Tongue (tissue), 2 donors: ENCODE results near the gene UFC1. TPM values are rescaled to one million over a fixed set of nuclear protein-coding genes. Genes with fewer than 3 reads are reported as not detected.
A peak's percentile ranks its signal among the peaks of the same experiment; 100 is the strongest.

Experiments
- DNase-seq: peaks from one replicate; pipeline ENCODE4 v3.0.0-alpha.2; 2015
- total RNA-seq: library from RNA; depleted of rRNA; stranded (reverse); fragments of >200 nt; gene quantifications from one replicate; pipeline ENCODE4 v1.2.3, GENCODE V29; 2014

The UFC1 gene
- total RNA-seq, 1 donor from 2014 or later, result 109 TPM

DNA sequence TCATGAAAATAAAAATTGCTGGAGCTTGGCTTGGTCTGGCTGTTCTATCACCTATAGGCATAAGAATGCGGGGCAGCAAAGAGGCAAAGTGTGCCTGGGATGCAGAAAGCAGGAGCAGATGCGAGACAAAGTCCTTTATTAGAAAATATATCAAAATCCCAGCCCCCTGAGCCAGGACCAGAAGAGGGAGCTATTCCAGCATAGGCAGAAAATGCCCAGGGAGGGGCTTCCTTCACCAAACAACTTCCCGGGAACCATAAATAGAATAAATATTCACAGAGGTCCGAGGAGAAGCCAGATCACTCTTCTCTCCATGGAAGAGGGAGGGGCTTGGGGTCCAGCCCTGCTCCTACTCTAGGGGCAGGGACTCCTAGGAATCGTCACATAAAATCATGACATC lies 17.4 kb downstream of the UFC1 start:
- DNase-seq, result no peak

DNA sequence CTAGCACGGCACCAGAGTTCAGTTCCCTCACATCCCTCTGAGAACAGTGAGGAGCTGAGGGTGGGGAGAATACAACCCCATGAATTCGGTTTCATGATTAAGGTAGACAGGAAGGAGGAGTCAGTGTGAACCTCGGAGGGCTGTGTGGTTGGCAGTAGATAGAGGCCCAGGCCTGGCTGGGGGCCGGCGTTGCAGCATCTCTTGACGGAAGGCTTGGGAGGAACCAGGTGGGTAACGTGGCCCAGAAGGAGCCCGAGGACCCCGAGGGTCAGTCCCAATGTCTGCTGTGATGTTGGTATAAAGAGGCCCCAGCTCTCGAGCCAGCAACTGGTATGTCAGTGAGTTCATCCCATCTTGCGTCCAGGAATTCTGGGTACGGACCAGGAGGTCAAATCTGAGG lies 17.9 kb downstream of the UFC1 start:
- DNase-seq, result no peak

DNA sequence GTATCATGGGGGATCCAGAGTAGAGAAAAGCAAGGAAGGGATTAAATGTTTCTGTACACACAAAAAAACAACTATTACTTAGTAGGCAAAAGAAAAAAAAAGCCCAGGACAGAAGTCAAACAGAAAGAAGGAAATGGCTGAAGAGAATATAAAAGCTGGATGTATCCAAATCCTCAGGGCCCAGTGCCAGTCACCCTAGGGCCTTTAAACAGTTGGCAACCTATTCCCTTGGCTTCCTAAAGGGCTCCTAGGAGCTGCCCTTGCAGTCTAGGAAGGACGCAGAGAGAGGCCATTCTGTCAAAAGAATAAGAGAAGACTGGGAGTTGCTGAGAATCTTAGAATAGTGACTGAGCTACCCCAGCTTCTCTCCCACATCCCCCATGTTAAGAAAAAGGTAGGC lies 18.6 kb downstream of the UFC1 start:
- DNase-seq, result no peak

DNA sequence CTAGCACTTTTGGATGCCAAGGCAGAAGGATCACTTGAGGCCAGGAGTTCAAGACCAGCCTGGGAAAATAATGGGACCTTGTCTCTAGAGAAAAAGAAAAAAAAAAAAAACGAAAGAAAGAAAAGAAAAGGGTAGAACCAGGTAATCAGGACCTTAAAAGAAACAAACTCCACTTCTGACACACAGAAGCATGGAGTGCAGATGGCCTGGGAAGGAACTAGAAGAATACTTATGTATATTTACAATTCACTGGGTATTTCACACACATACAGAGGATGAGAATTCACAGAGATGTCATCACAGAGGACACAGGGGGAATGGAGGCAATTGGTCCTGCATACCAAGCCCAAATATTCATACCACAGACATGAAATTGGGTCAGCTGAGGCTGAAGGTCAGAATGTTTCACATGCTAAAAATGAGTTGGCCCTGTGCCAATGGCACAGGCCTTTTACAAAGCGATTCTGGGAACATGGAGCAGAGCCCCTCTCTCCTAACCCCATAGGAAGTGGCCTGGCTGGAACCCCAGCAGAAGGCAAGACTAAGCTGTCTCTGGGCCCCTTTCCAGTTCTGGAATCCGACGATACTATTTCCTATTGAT lies 19.1 kb downstream of the UFC1 start:
- peak; percentile 41 for DNase-seq

DNA sequence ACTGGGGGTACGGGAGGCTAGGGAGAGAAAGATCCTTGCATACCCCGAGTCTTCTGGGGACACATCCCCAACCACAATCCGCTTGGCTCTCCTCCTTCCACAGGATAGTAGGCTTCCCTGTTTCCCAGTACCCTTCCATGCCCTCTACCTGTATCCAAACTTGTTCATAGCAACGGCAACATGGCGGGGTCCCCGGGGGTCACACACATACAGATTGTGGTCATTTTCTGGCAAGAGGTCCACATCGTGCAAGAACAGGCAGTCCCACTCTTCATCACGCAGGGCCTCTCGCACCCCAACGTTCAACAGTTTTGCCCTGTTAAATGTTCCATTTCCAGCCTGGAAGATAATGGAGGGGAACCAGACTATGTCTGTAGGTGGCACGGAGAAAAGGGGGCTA lies 19.9 kb downstream of the UFC1 start:
- no peak for DNase-seq

DNA sequence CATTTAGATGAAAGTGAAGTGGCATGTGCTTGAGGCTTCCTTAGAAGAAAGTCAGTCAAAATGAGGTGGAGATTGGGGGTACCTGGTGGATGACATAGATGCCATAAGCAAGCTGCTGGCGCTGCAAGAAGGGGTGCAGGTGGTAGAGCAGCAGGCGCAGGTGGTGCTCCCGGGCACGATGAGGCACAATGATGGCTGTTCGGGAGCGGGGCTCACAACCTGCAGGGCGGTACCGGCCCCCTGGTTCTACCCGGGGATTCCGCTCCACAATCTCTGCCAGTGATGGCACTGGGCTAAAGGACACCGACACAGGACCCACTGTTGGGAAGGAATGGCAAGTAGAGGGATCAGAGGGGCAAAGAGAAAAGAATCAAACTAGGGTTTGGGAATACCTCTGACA lies 21.1 kb downstream of the UFC1 start:
- no peak for DNase-seq

DNA sequence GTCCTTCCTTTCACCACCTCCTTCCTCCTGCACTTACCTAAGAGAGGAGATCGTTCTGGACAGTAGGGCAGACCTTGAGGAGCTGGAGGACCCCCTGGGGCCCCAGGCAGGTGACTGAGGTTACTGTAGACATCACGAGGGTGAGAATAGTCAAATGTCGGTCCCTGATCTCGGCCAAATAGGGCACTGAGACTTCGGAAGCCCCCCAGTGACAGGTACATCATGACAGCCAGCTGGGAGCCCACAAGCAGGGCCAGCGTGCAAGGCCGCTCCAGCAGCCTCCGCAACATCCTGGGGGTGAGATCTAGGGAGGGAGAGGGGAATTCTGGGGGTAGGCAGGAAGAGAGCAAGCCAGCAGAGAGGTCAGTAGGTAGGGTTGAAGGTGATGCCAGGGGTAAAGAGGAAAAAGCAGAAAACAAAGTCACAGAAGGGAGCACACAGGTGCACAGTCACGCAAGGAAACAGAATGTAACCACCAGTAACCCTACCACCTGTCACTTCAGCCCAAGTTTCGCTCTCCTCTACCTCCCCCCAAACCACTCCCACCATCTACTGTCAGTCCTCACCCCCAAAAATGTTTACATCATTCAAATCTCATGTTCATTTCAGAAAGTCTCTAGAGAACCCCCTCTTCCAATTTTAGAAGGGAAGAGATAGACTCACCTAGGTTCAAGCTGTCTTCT lies 22.1 kb downstream of the UFC1 start:
- no peak for DNase-seq

DNA sequence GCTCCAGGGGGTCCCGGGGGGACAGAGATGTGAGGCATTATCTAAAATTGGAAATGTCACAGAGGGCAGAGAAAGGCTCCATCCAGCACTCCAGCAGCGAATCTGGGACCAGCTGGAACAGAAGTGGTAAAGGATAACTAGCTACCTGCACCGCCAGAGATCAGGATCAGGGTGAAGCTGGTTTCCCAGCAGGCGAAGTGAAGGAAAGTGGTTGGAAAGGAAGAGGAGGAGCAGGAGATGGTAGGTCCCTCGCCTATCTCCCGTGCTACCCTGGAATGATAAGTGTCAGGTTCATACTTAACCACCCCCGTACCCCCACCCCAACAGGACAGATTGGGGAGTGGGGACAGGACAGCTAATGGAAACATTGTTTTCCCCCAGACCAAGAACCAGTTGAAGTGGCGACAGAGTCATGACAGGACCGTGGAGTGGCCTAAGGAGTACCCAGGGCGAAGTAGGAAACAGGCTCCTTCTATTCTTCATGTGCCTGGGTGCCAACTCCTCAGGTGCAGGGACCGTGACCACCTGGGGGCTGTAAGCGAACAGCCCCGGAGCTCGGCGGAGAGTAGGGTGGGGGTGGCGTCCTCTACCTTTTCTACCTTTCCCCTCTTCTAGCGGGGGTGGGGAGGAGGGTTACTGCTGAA lies 22.8 kb downstream of the UFC1 start:
- no peak for DNase-seq

DNA sequence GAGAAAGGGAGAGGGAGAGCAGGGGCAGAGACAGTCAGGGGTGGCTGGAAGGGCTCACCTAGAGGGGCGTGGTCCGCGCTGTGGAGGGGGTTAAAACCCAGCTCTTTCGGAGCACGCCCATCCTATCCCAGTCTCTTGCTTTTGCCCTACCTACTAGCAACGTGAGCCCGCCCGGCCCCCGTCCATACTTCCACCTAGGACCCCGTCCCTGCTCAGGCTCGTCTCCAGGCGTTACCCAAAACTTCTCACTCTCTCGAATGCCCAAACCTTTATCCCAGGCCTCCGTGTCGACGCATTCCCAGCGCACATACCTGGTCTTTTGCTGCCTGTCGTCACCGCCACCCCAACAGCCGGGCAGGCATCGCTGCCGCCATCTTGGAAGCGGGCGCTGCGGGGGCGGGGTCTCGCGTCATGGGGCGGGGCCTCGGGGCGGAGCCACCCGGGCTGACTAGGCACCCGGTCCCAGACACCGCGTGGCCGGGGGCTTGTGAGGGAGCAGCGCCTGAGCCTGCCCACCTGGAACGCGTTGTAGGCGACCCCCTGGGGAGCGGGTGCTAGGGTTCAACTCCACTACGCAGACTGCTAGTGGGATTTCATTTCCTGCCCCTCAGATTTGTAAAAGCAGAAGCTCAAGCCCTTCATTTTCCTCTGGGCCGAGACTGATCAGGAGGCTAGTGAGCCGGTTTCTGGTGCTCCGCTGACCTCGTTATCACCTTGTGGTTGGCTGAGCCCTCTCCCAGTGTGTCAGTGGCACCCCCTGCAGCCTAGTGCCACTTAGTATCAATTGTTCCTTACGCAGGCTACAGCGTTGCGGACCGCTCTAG lies 23.5 kb downstream of the UFC1 start, which contains the start of gene B4GALT3:
Gene B4GALT3 (minus strand): TSS at position 396 of the 824 bp plus-strand sequence. CDS start 1,447 bp downstream, outside the sequence.
- DNase-seq, result peak; percentile 94

DNA sequence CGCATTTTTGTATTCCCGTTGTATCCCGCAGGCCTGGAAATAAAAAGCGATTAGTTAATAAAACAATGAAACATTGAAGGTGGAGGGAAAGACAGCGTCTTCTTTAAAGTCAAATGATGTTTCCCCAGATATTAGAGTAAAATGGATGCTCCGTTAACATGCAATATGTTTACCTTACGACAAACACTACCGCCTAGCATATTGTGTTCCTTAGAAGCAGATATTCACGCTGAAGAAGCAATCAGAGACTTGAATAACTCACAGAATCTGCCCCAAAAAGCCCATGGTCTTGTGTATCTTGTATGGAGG lies 24.1 kb downstream of the UFC1 start:
- DNase-seq, result no peak

DNA sequence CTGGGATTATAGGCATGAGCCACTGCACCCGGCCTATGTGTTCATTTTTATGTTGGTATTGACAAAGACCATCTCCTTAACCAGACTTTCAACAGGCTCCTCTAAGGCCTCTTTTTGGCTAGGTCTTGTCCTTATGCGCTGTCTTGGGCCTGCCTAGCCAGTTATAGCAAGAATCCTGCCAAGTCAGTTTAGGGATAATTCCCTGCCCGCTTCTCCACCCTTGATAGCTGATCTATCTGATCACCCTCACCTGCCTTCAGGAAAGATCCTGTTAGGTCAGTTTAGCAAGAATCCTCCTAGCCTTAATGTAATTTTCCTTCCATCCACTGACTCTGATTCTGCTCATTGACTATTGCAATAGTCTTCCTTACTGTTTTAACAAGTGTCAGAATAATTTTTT lies 25.9 kb downstream of the UFC1 start:
- no peak for DNase-seq

DNA sequence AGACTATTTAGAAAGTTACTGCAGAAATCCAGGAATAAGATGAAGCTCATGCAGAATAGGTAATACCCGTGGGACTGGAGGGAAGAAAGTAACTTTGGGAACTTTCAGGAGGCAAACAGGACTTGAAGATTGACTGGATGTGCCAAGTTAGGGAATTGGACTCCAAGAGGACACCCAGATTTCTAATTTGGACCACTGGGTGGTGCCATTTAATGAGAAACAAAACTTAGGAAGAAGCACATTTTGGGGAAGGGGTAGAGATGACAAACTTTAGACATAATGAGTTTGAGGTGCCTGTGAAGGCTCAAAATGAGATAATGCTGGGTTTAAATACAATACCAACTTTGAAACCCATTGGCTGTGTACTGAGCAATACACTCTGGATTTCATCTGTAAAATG lies 26.9 kb downstream of the UFC1 start:
- no peak for DNase-seq

DNA sequence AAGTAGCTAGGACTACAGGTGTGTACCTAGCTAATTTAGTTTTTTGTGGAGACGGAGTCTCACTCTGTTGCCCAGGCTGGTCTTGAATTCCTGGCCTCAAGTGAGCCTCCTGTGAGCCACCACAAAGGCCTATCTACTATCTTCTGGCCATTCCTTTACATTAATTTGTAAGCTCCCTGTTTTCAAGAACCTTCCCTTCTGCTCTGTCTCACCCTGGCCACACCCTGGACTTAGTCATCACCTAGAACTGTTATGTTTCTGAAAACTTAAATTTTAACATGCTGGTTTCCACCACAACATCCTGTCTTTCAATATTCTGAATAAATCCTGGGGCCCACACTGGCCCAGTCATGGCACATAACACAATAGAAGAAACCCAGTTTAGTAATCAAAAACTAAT lies 28.4 kb downstream of the UFC1 start:
- no peak for DNase-seq

DNA sequence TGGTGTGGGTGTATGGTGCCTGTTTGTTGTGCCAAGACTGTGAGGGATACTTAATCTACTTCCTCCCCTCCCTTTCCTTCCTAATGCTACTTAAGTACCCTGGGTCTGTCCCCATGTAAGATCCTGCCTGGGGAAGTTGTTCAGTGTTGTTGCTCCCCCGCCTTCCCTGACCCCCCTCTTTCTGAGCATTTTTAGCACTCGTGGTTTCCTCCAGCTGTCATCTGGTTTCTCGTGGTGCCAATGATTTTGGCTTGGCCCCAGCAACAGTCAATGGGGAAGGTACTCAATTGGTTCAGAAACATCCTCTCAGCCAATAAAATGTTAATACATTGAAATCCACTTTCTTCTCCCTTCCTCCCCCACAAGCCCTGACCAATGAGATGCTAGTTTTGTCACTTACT lies 31.5 kb downstream of the UFC1 start:
- DNase-seq, result peak; percentile 90

DNA sequence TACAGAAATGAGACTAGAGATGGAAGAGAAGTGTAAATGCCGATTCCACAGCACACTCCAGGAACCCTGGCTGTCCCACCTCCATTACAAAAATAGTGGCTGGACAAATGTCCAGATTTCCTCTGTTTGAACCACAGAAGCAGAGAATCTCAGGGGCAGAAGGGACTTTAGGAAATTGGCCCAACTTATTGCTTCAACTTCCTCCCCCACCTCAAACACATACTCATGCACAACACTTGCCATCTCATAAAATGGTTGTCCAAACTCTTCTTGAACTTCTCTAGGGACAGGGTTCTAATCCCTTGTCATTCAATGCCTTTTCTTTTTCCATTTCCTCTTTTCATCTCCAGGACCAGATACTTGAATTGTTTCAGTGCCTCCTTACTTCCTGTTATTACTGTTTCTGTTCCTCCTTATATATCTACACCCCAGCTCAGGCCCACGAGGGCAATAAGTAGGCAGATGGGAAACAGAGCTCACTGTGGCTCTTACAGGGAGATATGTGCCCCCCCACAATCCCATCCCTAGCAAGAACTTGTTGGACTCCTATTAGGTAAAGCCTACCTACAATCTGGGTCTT lies 32.0 kb downstream of the UFC1 start:
- DNase-seq, result no peak

DNA sequence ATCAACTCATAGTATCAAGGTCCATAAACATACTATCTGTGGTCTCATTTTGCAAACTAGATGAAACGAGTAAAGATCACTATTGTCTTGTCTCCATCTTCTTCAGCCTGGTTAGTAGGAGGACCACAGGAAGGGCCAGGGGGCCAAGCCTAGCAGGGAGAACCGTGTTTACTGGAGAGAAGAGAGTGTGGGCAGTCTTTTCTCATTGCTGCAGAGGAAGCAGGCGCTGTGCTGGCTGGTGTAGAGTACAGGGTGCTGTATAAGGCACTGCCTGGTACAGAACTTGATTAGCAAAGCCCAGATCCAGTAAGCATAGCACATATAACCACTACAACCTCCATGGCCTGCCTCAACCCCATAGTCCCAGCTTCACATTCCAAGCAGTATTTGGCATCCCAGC lies 33.5 kb downstream of the UFC1 start:
- no peak for DNase-seq

DNA sequence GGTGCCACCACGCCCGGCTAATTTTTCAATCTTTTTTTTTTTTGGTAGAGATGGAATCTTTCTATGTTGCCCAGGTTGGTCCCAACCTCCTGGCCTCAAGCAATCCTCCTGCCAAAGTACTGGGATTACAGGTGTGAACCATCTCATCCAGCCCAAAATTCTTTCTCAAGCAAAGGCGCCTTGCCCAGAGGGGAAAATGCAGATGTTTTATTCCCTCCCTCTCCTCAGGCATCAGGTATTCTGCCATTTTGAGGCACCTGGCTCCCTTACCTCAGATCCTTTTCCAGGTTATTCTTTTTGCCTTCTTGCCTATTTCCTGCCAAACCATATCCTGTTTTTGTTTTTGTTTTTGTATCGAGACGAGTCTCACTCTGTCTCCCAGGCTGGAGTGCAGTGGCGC lies 34.6 kb downstream of the UFC1 start:
- no peak for DNase-seq

DNA sequence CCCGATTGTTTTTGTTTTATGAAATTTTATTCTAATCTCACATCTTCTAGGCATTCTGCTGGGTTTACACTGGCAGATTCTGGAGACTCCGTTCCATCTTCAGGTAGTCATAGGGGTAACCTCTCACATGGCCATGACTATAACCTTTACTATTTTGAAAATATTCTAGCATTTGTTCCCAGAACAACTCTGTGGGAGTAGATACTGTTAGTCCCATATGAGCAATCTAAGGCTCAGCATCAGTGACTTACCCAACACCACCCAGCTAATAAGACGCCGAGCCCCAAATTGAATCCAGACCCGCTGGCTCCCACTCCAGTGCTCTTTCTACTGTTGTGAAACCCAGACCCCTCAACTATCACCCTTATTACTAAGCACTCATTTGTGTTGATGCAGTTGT lies 35.3 kb downstream of the UFC1 start:
- DNase-seq, result no peak

DNA sequence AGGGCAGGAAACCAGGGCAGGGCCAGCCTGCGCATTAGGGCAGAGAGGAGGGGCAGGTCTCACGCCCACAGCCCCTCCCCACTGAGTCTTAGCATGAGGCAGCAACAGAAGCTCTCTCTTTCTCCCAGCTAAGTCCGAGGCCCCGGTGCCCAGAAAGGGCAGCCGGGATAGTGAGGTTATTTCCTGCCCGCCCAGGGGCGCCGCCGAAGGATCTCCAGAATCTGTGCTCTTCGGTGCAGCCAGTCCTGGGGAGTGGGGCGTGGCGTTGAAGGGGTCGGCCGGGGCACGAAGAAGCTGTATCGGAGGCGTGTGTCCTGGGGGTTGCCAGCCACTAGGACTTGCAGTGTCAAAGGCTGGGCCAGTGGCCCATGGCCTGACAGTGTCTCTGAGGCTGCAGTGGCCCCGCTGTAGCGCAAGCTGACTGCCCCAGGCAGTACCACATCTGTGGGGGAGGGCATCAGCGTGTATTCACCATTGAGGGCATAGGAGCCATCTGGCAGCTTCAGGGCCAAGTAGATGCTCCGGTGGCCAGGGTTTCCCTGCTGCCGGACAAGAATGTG lies 37.3 kb downstream of the UFC1 start:
- no peak for DNase-seq

DNA sequence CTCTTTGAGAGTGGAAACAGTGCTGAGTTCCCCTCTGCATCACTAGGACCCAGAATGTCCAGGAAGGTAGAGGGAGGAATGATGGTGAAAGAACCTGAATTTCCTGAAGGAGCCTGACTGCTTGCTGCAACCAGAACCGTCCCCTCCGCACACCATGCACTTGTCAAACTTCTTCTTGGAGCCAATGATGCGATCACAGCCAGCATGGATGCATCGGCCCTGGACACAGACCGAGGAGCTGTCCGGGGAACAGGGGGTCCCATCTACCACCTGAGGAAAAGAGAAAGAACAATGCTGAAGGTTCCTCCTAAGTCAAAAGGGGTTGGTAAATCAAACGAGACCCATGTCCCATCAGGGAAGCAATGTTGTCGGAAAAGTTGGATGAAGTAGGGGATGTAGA lies 38.2 kb downstream of the UFC1 start:
- no peak for DNase-seq

DNA sequence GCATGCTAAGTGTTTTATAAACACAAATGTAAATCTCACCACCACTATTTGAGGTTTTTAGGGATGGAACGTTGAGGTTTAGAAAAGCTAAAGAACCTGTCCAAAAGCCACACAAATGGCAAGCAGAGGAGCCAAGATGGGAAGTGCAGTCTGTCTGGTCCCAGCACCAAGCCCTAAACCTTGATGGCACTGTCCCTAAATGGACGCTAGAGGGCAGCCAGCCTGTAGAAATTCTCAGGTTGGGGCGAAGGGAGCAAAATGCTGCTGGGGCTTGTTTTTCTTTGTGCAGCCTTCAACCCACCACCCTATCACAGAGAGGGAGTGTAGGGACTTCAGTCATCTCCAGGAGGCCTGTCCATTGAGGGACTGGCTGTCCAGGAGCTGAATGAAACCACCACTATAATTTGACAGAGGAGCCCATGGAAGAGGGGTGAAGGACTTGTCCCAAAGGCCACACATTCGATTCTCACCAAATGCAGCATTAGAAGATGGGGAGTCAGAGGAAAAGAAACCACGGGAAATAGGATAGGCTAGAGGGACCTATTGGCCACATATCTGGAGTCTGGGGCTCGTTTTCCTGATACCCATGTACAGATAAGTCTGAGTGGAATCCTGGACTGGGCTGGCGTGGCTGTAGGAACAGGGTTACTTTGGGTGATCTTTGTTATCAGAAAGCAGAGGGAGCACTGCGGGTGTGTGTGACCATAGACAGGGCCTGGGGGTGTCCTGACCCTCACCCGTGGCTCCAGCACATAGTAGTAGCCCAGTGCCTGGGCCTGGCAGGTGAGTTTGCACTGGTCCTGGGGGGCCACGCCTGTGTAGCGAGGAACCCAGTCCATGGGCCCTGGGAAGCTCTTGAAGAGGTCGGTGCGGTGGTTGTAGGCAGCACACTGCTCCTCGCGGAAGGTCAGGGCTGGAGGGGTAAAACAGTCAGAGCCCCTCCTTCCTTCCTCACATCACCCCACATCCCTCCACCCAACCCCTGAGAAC lies 39.0 kb downstream of the UFC1 start:
- peak; percentile 87 for DNase-seq
